CD14-positive monocyte (primary cell): ENCODE results near the gene MICU2. TPM values are rescaled to one million over a fixed set of nuclear protein-coding genes. Genes with fewer than 3 reads are reported as not detected.

ENCODE experiments used
- DNase-seq, 3 donors: peaks; one replicate each; pipeline ENCODE4 v3.0.0-alpha.2; 2011 to 2022
- H2AFZ ChIP-seq: 2 replicates; pipeline ENCODE4 v1.6.0; 2012; ENCODE audit warnings: mild to moderate bottlenecking, low read depth, low read length, inconsistent platforms; ENCODE audit not compliant: insufficient read depth, poor library complexity, severe bottlenecking
- H3K27ac ChIP-seq, 2 donors: 1 replicate in 1 of 2; 2 replicates in 1 of 2; pipeline ENCODE4 v1.5.1; 2012 to 2013; ENCODE audit warnings: low read length in 2 of 2, control low read depth in 1 of 2, inconsistent platforms in 1 of 2, low read depth in 1 of 2, mild to moderate bottlenecking in 1 of 2
- H3K27me3 ChIP-seq, 2 donors: one replicate each; pipeline versions ENCODE4 v1.6.0 to v1.6.1; 2011 to 2013; ENCODE audit warnings: low read length in 2 of 2; ENCODE audit not compliant: control insufficient read depth in 2 of 2, insufficient read depth in 2 of 2
- H3K36me3 ChIP-seq, 2 donors: replicated peaks in 1 of 2; 1 replicate in 1 of 2; 2 replicates in 1 of 2; pipeline versions ENCODE4 v1.5.1 to v1.6.1; 2012 to 2013; ENCODE audit warnings: low read length in 2 of 2, control low read depth in 1 of 2, inconsistent platforms in 1 of 2, mild to moderate bottlenecking in 1 of 2; ENCODE audit not compliant: insufficient read depth in 2 of 2, control insufficient read depth in 1 of 2
- H3K4me1 ChIP-seq, 2 donors: 1 replicate in 1 of 2; 2 replicates in 1 of 2; pipeline versions ENCODE4 v1.5.1 to v1.6.1; 2012 to 2013; ENCODE audit warnings: low read length in 2 of 2, control low read depth in 1 of 2, inconsistent platforms in 1 of 2, mild to moderate bottlenecking in 1 of 2, moderate library complexity in 1 of 2; ENCODE audit not compliant: insufficient read depth in 2 of 2, control insufficient read depth in 1 of 2
- H3K4me2 ChIP-seq: replicated peaks from 2 replicates; pipeline ENCODE3; 2012; ENCODE audit warnings: low read length, moderate library complexity, mild to moderate bottlenecking; ENCODE audit not compliant: poor library complexity, severe bottlenecking; ENCODE audit errors: extremely low read depth
- H3K4me3 ChIP-seq, 3 experiments: fragments of 200-600 bp in 1 of 3; sonication (generic) in 1 of 3; replicated peaks in 1 of 3; 1 replicate in 2 of 3; 2 replicates in 1 of 3; pipeline ENCODE4 v1.5.1; 2011 to 2013; ENCODE audit warnings: low read length in 3 of 3, mild to moderate bottlenecking in 3 of 3, control low read depth in 2 of 3, low read depth in 2 of 3, inconsistent platforms in 1 of 3, moderate library complexity in 1 of 3
- H3K79me2 ChIP-seq: 2 replicates; pipeline ENCODE4 v1.6.0; 2012; ENCODE audit warnings: mild to moderate bottlenecking, control low read depth, inconsistent platforms, low read length, moderate library complexity; ENCODE audit not compliant: insufficient read depth
- H3K9ac ChIP-seq: 2 replicates; pipeline ENCODE4 v1.6.0; 2017; ENCODE audit warnings: low read length, mild to moderate bottlenecking; ENCODE audit not compliant: insufficient read depth, poor library complexity, severe bottlenecking
- H3K9me3 ChIP-seq, 2 donors: replicated peaks in 1 of 2; 1 replicate in 1 of 2; 2 replicates in 1 of 2; pipeline versions ENCODE4 v1.5.1 to v1.6.1; 2012 to 2013; ENCODE audit warnings: low read length in 2 of 2, control low read depth in 1 of 2; ENCODE audit not compliant: control insufficient read depth in 1 of 2, insufficient read depth in 1 of 2
- H4K20me1 ChIP-seq: 2 replicates; pipeline ENCODE4 v1.6.0; 2012; ENCODE audit warnings: mild to moderate bottlenecking, low read length, control low read depth, moderate library complexity; ENCODE audit not compliant: insufficient read depth
- H3K27ac Mint-ChIP-seq, 7 donors: one replicate each; pipeline ENCODE4 v1.8.0; 2020; ENCODE audit warnings: mild to moderate bottlenecking in 7 of 7, mixed read lengths in 7 of 7, moderate library complexity in 6 of 7, inconsistent platforms in 2 of 7
- H3K27me3 Mint-ChIP-seq, 3 donors: one replicate each; pipeline ENCODE4 v1.8.0; 2021 to 2022; ENCODE audit warnings: low read depth in 3 of 3, mild to moderate bottlenecking in 3 of 3, mixed read lengths in 3 of 3, moderate library complexity in 3 of 3, inconsistent platforms in 1 of 3
- H3K36me3 Mint-ChIP-seq, 2 donors: one replicate each; pipeline ENCODE4 v1.8.0; 2020; ENCODE audit warnings: mixed read lengths in 2 of 2, inconsistent platforms in 1 of 2, mild to moderate bottlenecking in 1 of 2
- H3K4me1 Mint-ChIP-seq: one replicate; pipeline ENCODE4 v1.8.0; 2020; ENCODE audit warnings: mild to moderate bottlenecking, mixed read lengths
- H3K4me3 Mint-ChIP-seq, 2 donors: one replicate each; pipeline ENCODE4 v1.8.0; 2020; ENCODE audit warnings: mild to moderate bottlenecking in 2 of 2, mixed read lengths in 2 of 2, moderate library complexity in 1 of 2
- H3K9me3 Mint-ChIP-seq, 7 donors: one replicate each; pipeline ENCODE4 v1.8.0; 2020 to 2022; ENCODE audit warnings: mixed read lengths in 7 of 7, mild to moderate bottlenecking in 6 of 7, moderate library complexity in 6 of 7, inconsistent platforms in 2 of 7
- CTCF ChIP-seq: fragments of 200-600 bp; IDR thresholded peaks from one replicate; pipeline ENCODE4 v1.8.0; 2022; ENCODE audit warnings: antibody characterized with exemption, mild to moderate bottlenecking
- WGBS: methylation state at CpG from one replicate; pipeline ENCODE4 v1.1.5; 2013; ENCODE audit warnings: missing lambda C conversion rate; ENCODE audit not compliant: insufficient coverage; 5-methylcytosine and 5-hydroxymethylcytosine counted together
- intact Hi-C, 2 donors: fragments of 100-400 bp; cut with micrococcal nuclease; formaldehyde crosslinking; loops; one replicate each; pipeline versions ENCODE4 v1.15.0 to v1.15.1; 2023
- polyA plus RNA-seq, 3 donors: library from polyadenylated mRNA; depleted of rRNA in 1 of 3; unstranded in 2 of 3; stranded (reverse) in 1 of 3; fragments of 300-500 nt in 2 of 3; fragments of >200 nt in 1 of 3; fragmentation: Illumina TruSeq in 2 of 3; gene quantifications; 1 replicate in 2 of 3; 2 replicates in 1 of 3; pipeline ENCODE4 v1.2.3, GENCODE V29; 2012 to 2021

Gene MICU2
- polyA plus RNA-seq, 3 donors, result 21.5 to 32.1 (median 26.8) TPM

DNA sequence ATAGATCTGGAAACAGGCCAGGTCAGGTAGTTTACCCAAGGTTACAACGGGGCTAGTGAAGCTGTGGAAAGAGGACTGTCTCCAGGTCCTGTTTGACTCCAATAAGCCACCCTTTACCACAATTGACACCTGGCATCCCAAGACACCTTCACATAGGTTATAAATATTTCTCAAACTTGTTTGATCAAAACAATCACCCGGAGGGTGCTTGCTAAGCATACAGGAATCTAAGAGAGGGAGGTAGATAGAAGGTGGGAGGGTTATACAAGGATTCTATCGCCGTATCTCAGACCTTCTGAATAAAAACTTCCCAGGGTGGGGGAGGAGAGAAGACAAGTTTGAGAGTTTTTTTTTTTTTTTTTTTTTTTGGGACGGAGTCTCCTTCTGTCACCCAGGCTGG is 55.4 kb downstream of the MICU2 start:
- no peak for DNase-seq
- TF ChIP-seq CTCF, result no peak
- Mint-ChIP-seq H3K9me3 (peaks cover 0 to 4% (median 0%) of the 10 kb centered on the region in 7 donors), H3K27ac (peak overlapping the region in 1 of 7 donors; percentile 22), H3K36me3 (peaks cover 17 to 29% of the 10 kb centered on the region in 2 donors), H3K4me3 (no peak overlapping the region), H3K27me3 (no peaks in the 10 kb centered on the region), H3K4me1 (peaks cover 15% of the 10 kb centered on the region)
- WGBS, result no CpG with 5 or more reads among the region's 5 CpGs
- Histone ChIP-seq H3K4me2 (no peak overlapping the region), H3K27me3 (no peaks in the 10 kb centered on the region), H3K36me3 (peaks cover 0 to 19% of the 10 kb centered on the region in 2 donors), H4K20me1 (peaks cover 29% of the 10 kb centered on the region), H2AFZ (no peak overlapping the region), H3K79me2 (peaks cover 5% of the 10 kb centered on the region), H3K9me3 (no peaks in the 10 kb centered on the region), H3K9ac (no peak overlapping the region), H3K4me1 (no peaks in the 10 kb centered on the region), H3K27ac (no peak overlapping the region), H3K4me3 (no peak overlapping the region)
- intact Hi-C loops, result no loop called here

DNA sequence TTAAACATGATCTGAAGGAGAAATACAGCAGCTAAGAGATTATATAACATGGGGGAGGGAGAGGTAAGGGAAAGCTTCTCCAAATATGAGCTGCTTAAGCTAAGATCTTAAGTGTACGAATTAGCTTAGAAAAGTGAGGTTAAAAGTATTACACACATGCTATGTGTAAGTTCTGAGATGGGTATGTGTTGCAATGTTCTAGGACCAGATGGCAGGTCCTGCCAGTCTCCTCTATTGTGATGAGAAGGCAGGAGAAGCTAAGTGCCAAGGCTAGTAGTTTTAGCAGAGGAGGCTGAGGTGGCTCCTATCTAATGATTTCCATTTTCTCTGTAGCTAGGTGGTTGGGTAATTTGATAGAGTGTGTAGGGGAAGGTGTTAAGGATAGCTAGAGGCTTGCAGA is 57.6 kb downstream of the MICU2 start:
- peaks cover 15% of the 10 kb centered on the region for H3K79me2 ChIP-seq
- H3K36me3 ChIP-seq, result peaks cover 0 to 19% of the 10 kb centered on the region in 2 donors
- H2AFZ ChIP-seq, result no peak overlapping the region
- no peak overlapping the region for H3K9ac ChIP-seq
- no peaks in the 10 kb centered on the region for H3K9me3 ChIP-seq
- DNase-seq, result no peak
- Mint-ChIP-seq H3K36me3 (peaks cover 17 to 20% of the 10 kb centered on the region in 2 donors), H3K4me1 (peaks cover 12% of the 10 kb centered on the region), H3K4me3 (no peak overlapping the region), H3K9me3 (no peaks in the 10 kb centered on the region), H3K27ac (no peak overlapping the region), H3K27me3 (no peaks in the 10 kb centered on the region)
- H3K4me2 ChIP-seq, result no peak overlapping the region
- H3K4me3 ChIP-seq, result no peak overlapping the region
- H3K27me3 ChIP-seq, result no peaks in the 10 kb centered on the region
- H4K20me1 ChIP-seq, result peaks cover 46% of the 10 kb centered on the region
- no peak overlapping the region for H3K27ac ChIP-seq
- 17% methylated on average over 1 of the region's 1 CpG for WGBS
- no peak for TF ChIP-seq CTCF
- intact Hi-C loops, result no loop called here
- H3K4me1 ChIP-seq, result no peaks in the 10 kb centered on the region
